ENCODE results near the gene CCDC102B. TPM values are rescaled to one million over a fixed set of nuclear protein-coding genes. Genes with fewer than 3 reads are reported as not detected.

Gene CCDC102B
- polyA plus RNA-seq, 1 donor from 2014 or later: 4.4 TPM

Other genes with a start within 250 kb of the CCDC102B start
- gene TMX3, start 83.0 kb upstream of the CCDC102B start, polyA plus RNA-seq: 13.5 TPM

Data from IgD-negative memory B cell (primary cell).